Ecto neural progenitor cell (in vitro differentiated cells): ENCODE data around the gene PRDM2.
"Not testable (repeated sequence)": the region's sequence is repeated elsewhere in the genome, so short reads cannot be mapped to it uniquely, and the experiment has no call there.

Source experiments
- DNase-seq: peaks from one replicate; pipeline ENCODE4 v3.0.0-alpha.2; 2018; ENCODE audit warnings: low spot score

The PRDM2 gene

GRCh38 chr1:13699936-13700520 lies at the start of gene PRDM2:
TSS of gene PRDM2 (plus strand) at chr1:13700188. CDS start at chr1:13715606, 15,418 bp downstream.
- peak; percentile 75 for DNase-seq

GRCh38 chr1:13651279-13651678 lies 48.7 kb upstream of the PRDM2 start:
- no peak for DNase-seq

GRCh38 chr1:13652238-13652637 lies 47.8 kb upstream of the PRDM2 start:
- DNase-seq, result no peak

GRCh38 chr1:13661539-13661938 lies 38.4 kb upstream of the PRDM2 start:
- DNase-seq, result no peak

GRCh38 chr1:13662493-13662892 lies 37.5 kb upstream of the PRDM2 start:
- no peak for DNase-seq

- no peak for DNase-seq
Observed at GRCh38 chr1:13663969-13664368, 36.0 kb upstream of the PRDM2 start.

- DNase-seq, result no peak
Observed at GRCh38 chr1:13664451-13664850, 35.5 kb upstream of the PRDM2 start.

GRCh38 chr1:13666317-13666716 lies 33.7 kb upstream of the PRDM2 start:
- no peak for DNase-seq

GRCh38 chr1:13667691-13668090 lies 32.3 kb upstream of the PRDM2 start:
- no peak for DNase-seq

- DNase-seq, result no peak
Observed at GRCh38 chr1:13674377-13674776, 25.6 kb upstream of the PRDM2 start.

- no peak for DNase-seq
Observed at GRCh38 chr1:13675151-13675651, 24.8 kb upstream of the PRDM2 start.

- DNase-seq, result no peak
Observed at GRCh38 chr1:13677896-13678295, 22.1 kb upstream of the PRDM2 start.

GRCh38 chr1:13679651-13680050 lies 20.3 kb upstream of the PRDM2 start:
- DNase-seq, result no peak

GRCh38 chr1:13680609-13681008 lies 19.4 kb upstream of the PRDM2 start:
- not testable (repeated sequence) for DNase-seq

- no peak for DNase-seq
Observed at GRCh38 chr1:13681921-13682320, 18.1 kb upstream of the PRDM2 start.

GRCh38 chr1:13682444-13682843 lies 17.5 kb upstream of the PRDM2 start:
- no peak for DNase-seq

GRCh38 chr1:13683206-13683605 lies 16.8 kb upstream of the PRDM2 start:
- DNase-seq, result no peak

GRCh38 chr1:13687151-13687715 lies 12.8 kb upstream of the PRDM2 start:
- DNase-seq, result no peak

- DNase-seq, result not testable (repeated sequence)
Observed at GRCh38 chr1:13693094-13693493, 6.9 kb upstream of the PRDM2 start.

- DNase-seq, result no peak
Observed at GRCh38 chr1:13694886-13695684, 4.9 kb upstream of the PRDM2 start.

GRCh38 chr1:13697738-13698137 lies 2.2 kb upstream of the PRDM2 start:
- DNase-seq, result no peak

GRCh38 chr1:13699510-13699909 lies 478 bp upstream of the PRDM2 start:
- DNase-seq, result peak; percentile 46
